ENCODE data around the gene CLDN10.
A peak's percentile ranks its signal among the peaks of the same experiment; 100 is the strongest.

The CLDN10 gene

GRCh38 chr13:95524264-95524901 lies 28.1 kb upstream of the CLDN10 start:
- DNase-seq, result no peak
- Mint-ChIP-seq H3K27me3 (peaks cover 8% of the 10 kb centered on the region), H3K9me3 (peaks cover 11% of the 10 kb centered on the region), H3K27ac (no peak overlapping the region), H3K36me3 (ENCODE audit: low read depth) (no peaks in the 10 kb centered on the region), H3K4me3 (no peak overlapping the region), H3K4me1 (no peaks in the 10 kb centered on the region)
- no peak for ATAC-seq

GRCh38 chr13:95527955-95528354 lies 24.6 kb upstream of the CLDN10 start:
- Mint-ChIP-seq H3K4me1 (no peaks in the 10 kb centered on the region), H3K27ac (no peak overlapping the region), H3K36me3 (ENCODE audit: low read depth) (no peaks in the 10 kb centered on the region), H3K4me3 (no peak overlapping the region), H3K9me3 (peaks cover 7% of the 10 kb centered on the region), H3K27me3 (peaks cover 13% of the 10 kb centered on the region)
- no peak for ATAC-seq
- DNase-seq, result no peak

- H3K4me3 Mint-ChIP-seq, result no peak overlapping the region
These were observed 22.3 kb upstream of the CLDN10 start for GRCh38 chr13:95530178-95530577.

GRCh38 chr13:95533545-95534160 lies 18.9 kb upstream of the CLDN10 start:
- no peak overlapping the region for H3K4me3 Mint-ChIP-seq
- DNase-seq, result no peak

More at GRCh38 chr13:95530178-95530577, 22.3 kb upstream of the CLDN10 start:
- H3K36me3 Mint-ChIP-seq (ENCODE audit: low read depth), result no peaks in the 10 kb centered on the region
- no peak for DNase-seq
- peaks cover 20% of the 10 kb centered on the region for H3K27me3 Mint-ChIP-seq
- H3K9me3 Mint-ChIP-seq, result peaks cover 7% of the 10 kb centered on the region
- no peak for ATAC-seq
- H3K27ac Mint-ChIP-seq, result no peak overlapping the region
- H3K4me1 Mint-ChIP-seq, result peaks cover 3% of the 10 kb centered on the region

GRCh38 chr13:95535243-95535642 lies 17.3 kb upstream of the CLDN10 start:
- no peak overlapping the region for H3K4me3 Mint-ChIP-seq
- ATAC-seq, result peak; percentile 97
- no peaks in the 10 kb centered on the region for H3K9me3 Mint-ChIP-seq
- H3K36me3 Mint-ChIP-seq (ENCODE audit: low read depth), result no peaks in the 10 kb centered on the region
- no peak overlapping the region for H3K27ac Mint-ChIP-seq
- H3K4me1 Mint-ChIP-seq, result peaks cover 10% of the 10 kb centered on the region
- peaks cover 22% of the 10 kb centered on the region for H3K27me3 Mint-ChIP-seq
- no peak for DNase-seq

More at GRCh38 chr13:95533545-95534160, 18.9 kb upstream of the CLDN10 start:
- Mint-ChIP-seq H3K27me3 (peaks cover 26% of the 10 kb centered on the region), H3K27ac (no peak overlapping the region), H3K36me3 (ENCODE audit: low read depth) (no peaks in the 10 kb centered on the region), H3K4me1 (peaks cover 10% of the 10 kb centered on the region), H3K9me3 (no peaks in the 10 kb centered on the region)
- ATAC-seq, result no peak

GRCh38 chr13:95536632-95537241 lies 15.8 kb upstream of the CLDN10 start:
- Mint-ChIP-seq H3K4me3 (no peak overlapping the region), H3K36me3 (ENCODE audit: low read depth) (no peaks in the 10 kb centered on the region), H3K9me3 (no peaks in the 10 kb centered on the region), H3K27ac (no peak overlapping the region), H3K27me3 (peaks cover 22% of the 10 kb centered on the region), H3K4me1 (peaks cover 10% of the 10 kb centered on the region)
- DNase-seq, result no peak
- no peak for ATAC-seq

- Mint-ChIP-seq H3K4me3 (no peak overlapping the region), H3K36me3 (ENCODE audit: low read depth) (no peaks in the 10 kb centered on the region), H3K9me3 (no peaks in the 10 kb centered on the region), H3K27me3 (peaks cover 12% of the 10 kb centered on the region), H3K27ac (no peak overlapping the region), H3K4me1 (peaks cover 1% of the 10 kb centered on the region)
- no peak for ATAC-seq
- DNase-seq, result no peak
These were observed 11.6 kb upstream of the CLDN10 start for GRCh38 chr13:95540888-95541287.

GRCh38 chr13:95541308-95541707 lies 11.2 kb upstream of the CLDN10 start:
- H3K36me3 Mint-ChIP-seq (ENCODE audit: low read depth), result no peaks in the 10 kb centered on the region
- ATAC-seq (no peak), DNase-seq (no peak)
- H3K27ac Mint-ChIP-seq, result no peak overlapping the region
- peaks cover 11% of the 10 kb centered on the region for H3K27me3 Mint-ChIP-seq
- H3K4me3 Mint-ChIP-seq, result no peak overlapping the region
- H3K4me1 Mint-ChIP-seq, result peaks cover 1% of the 10 kb centered on the region
- no peaks in the 10 kb centered on the region for H3K9me3 Mint-ChIP-seq

GRCh38 chr13:95541911-95542474 lies 10.5 kb upstream of the CLDN10 start:
- DNase-seq (no peak), ATAC-seq (no peak)
- H3K36me3 Mint-ChIP-seq (ENCODE audit: low read depth), result no peaks in the 10 kb centered on the region
- no peak overlapping the region for H3K4me3 Mint-ChIP-seq
- peaks cover 8% of the 10 kb centered on the region for H3K27me3 Mint-ChIP-seq
- no peaks in the 10 kb centered on the region for H3K4me1 Mint-ChIP-seq
- no peak overlapping the region for H3K27ac Mint-ChIP-seq
- H3K9me3 Mint-ChIP-seq, result no peaks in the 10 kb centered on the region

GRCh38 chr13:95544293-95544692 lies 8.2 kb upstream of the CLDN10 start:
- Mint-ChIP-seq H3K4me3 (no peak overlapping the region), H3K36me3 (ENCODE audit: low read depth) (no peaks in the 10 kb centered on the region), H3K27me3 (peaks cover 11% of the 10 kb centered on the region), H3K4me1 (no peaks in the 10 kb centered on the region), H3K27ac (no peak overlapping the region), H3K9me3 (no peaks in the 10 kb centered on the region)
- DNase-seq, result no peak
- ATAC-seq, result no peak

- Mint-ChIP-seq H3K9me3 (no peaks in the 10 kb centered on the region), H3K36me3 (ENCODE audit: low read depth) (no peaks in the 10 kb centered on the region), H3K27ac (no peak overlapping the region), H3K4me1 (no peaks in the 10 kb centered on the region), H3K27me3 (peaks cover 28% of the 10 kb centered on the region), H3K4me3 (no peak overlapping the region)
- ATAC-seq, result no peak
- no peak for DNase-seq
These were observed 5.6 kb upstream of the CLDN10 start for GRCh38 chr13:95546919-95547318.

- no peak for DNase-seq
- no peak for ATAC-seq
- Mint-ChIP-seq H3K9me3 (no peaks in the 10 kb centered on the region), H3K36me3 (ENCODE audit: low read depth) (no peaks in the 10 kb centered on the region), H3K4me3 (no peak overlapping the region), H3K27ac (no peak overlapping the region), H3K4me1 (no peaks in the 10 kb centered on the region), H3K27me3 (peaks cover 31% of the 10 kb centered on the region)
These were observed 4.9 kb upstream of the CLDN10 start for GRCh38 chr13:95547531-95548167.

GRCh38 chr13:95552208-95552538 lies 347 bp upstream of the CLDN10 start:
- Mint-ChIP-seq H3K27me3 (peaks cover 61% of the 10 kb centered on the region), H3K4me3 (no peak overlapping the region), H3K9me3 (no peaks in the 10 kb centered on the region), H3K4me1 (peaks cover 5% of the 10 kb centered on the region), H3K36me3 (ENCODE audit: low read depth) (no peaks in the 10 kb centered on the region), H3K27ac (no peak overlapping the region)
- DNase-seq (no peak), ATAC-seq (peak; percentile 38)

GRCh38 chr13:95553581-95554385 lies 1.3 kb downstream of the CLDN10 start:
- Mint-ChIP-seq H3K4me3 (peak overlapping the region; percentile 29), H3K4me1 (peaks cover 5% of the 10 kb centered on the region), H3K27ac (no peak overlapping the region), H3K36me3 (ENCODE audit: low read depth) (no peaks in the 10 kb centered on the region), H3K27me3 (peaks cover 61% of the 10 kb centered on the region), H3K9me3 (no peaks in the 10 kb centered on the region)
- ATAC-seq, result no peak
- DNase-seq, result no peak
